ENCODE results near the gene CATSPER4. TPM values are rescaled to one million over a fixed set of nuclear protein-coding genes. Genes with fewer than 3 reads are reported as not detected.

CATSPER4 gene
- total RNA-seq, 6 experiments from 2014 or later = not detected

GRCh38 chr1:26195805-26196204 lies 5.4 kb downstream of the CATSPER4 start:
- TF ChIP-seq CTCF (IDR thresholded peaks at IDR 0.05) = no peak
- peaks cover 33% of the 10 kb centered on the region for H3K27me3 Mint-ChIP-seq (ENCODE audit: insufficient read depth)
- no peaks in the 10 kb centered on the region for H3K9me3 Mint-ChIP-seq
- H3K27ac Mint-ChIP-seq = no peak overlapping the region
- peaks cover 3% of the 10 kb centered on the region for H3K4me1 Mint-ChIP-seq (ENCODE audit: low read depth)
- H3K4me3 Mint-ChIP-seq = no peak overlapping the region
- DNase-seq = no peak
- no peaks in the 10 kb centered on the region for H3K36me3 Mint-ChIP-seq (ENCODE audit: low read depth)

GRCh38 chr1:26197301-26197700 lies 6.9 kb downstream of the CATSPER4 start:
- Mint-ChIP-seq H3K4me3 (no peak overlapping the region), H3K36me3 (ENCODE audit: low read depth) (no peaks in the 10 kb centered on the region), H3K27ac (no peak overlapping the region), H3K9me3 (no peaks in the 10 kb centered on the region), H3K27me3 (ENCODE audit: insufficient read depth) (peaks cover 30% of the 10 kb centered on the region), H3K4me1 (ENCODE audit: low read depth) (peaks cover 15% of the 10 kb centered on the region)
- TF ChIP-seq CTCF (IDR thresholded peaks at IDR 0.05) = no peak
- no peak for DNase-seq

- peaks cover 30% of the 10 kb centered on the region for H3K27me3 Mint-ChIP-seq (ENCODE audit: insufficient read depth)
- no peak for TF ChIP-seq CTCF (IDR thresholded peaks at IDR 0.05)
- H3K36me3 Mint-ChIP-seq (ENCODE audit: low read depth) = no peaks in the 10 kb centered on the region
- H3K27ac Mint-ChIP-seq = no peak overlapping the region
- H3K9me3 Mint-ChIP-seq = no peaks in the 10 kb centered on the region
- no peak for DNase-seq
- peaks cover 15% of the 10 kb centered on the region for H3K4me1 Mint-ChIP-seq (ENCODE audit: low read depth)
- no peak overlapping the region for H3K4me3 Mint-ChIP-seq
Measured at GRCh38 chr1:26197813-26198212, 7.4 kb downstream of the CATSPER4 start.

- Mint-ChIP-seq H3K36me3 (ENCODE audit: low read depth) (no peaks in the 10 kb centered on the region), H3K4me1 (ENCODE audit: low read depth) (peaks cover 15% of the 10 kb centered on the region), H3K4me3 (no peak overlapping the region), H3K27ac (no peak overlapping the region), H3K27me3 (ENCODE audit: insufficient read depth) (peaks cover 36% of the 10 kb centered on the region), H3K9me3 (no peaks in the 10 kb centered on the region)
- DNase-seq = no peak
- TF ChIP-seq CTCF (IDR thresholded peaks at IDR 0.05) = no peak
Measured at GRCh38 chr1:26200413-26200812, 10.0 kb downstream of the CATSPER4 start.

GRCh38 chr1:26203642-26204318 lies 13.4 kb downstream of the CATSPER4 start:
- Mint-ChIP-seq H3K9me3 (no peaks in the 10 kb centered on the region), H3K4me1 (ENCODE audit: low read depth) (peaks cover 15% of the 10 kb centered on the region), H3K36me3 (ENCODE audit: low read depth) (no peaks in the 10 kb centered on the region), H3K27me3 (ENCODE audit: insufficient read depth) (peaks cover 36% of the 10 kb centered on the region), H3K4me3 (no peak overlapping the region), H3K27ac (no peak overlapping the region)
- DNase-seq = no peak
- no peak for TF ChIP-seq CTCF (IDR thresholded peaks at IDR 0.05)

All from HFFc6 (cell line).